ENCODE results near the gene DNAJA3.

DNAJA3 gene

GRCh38 chr16:4489030-4489429 lies 63.4 kb downstream of the DNAJA3 start:
- peaks cover 7% of the 10 kb centered on the region for H3K36me3 ChIP-seq
- TF ChIP-seq CTCF (IDR thresholded peaks at IDR 0.05; ENCODE audit: low read depth, low read length) = no peak
- H3K4me1 ChIP-seq = no peaks in the 10 kb centered on the region
- no peaks in the 10 kb centered on the region for H3K27me3 ChIP-seq
- DNase-seq = no peak
- H3K9me3 ChIP-seq = no peaks in the 10 kb centered on the region
- H3K4me3 ChIP-seq (ENCODE audit: low read depth, low read length) = no peak overlapping the region

GRCh38 chr16:4491898-4492297 lies 66.2 kb downstream of the DNAJA3 start:
- Histone ChIP-seq H3K4me1 (no peaks in the 10 kb centered on the region), H3K36me3 (no peaks in the 10 kb centered on the region; the same call in 1 of the 2 replicates), H3K27me3 (no peaks in the 10 kb centered on the region), H3K4me3 (ENCODE audit: low read depth, low read length) (no peak overlapping the region), H3K9me3 (no peaks in the 10 kb centered on the region)
- no peak for TF ChIP-seq CTCF (IDR thresholded peaks at IDR 0.05; ENCODE audit: low read depth, low read length)
- DNase-seq = no peak

GRCh38 chr16:4494746-4495490 lies 69.2 kb downstream of the DNAJA3 start:
- Histone ChIP-seq H3K9me3 (no peaks in the 10 kb centered on the region), H3K36me3 (no peaks in the 10 kb centered on the region), H3K27me3 (no peaks in the 10 kb centered on the region), H3K4me3 (ENCODE audit: low read depth, low read length) (no peak overlapping the region), H3K4me1 (no peaks in the 10 kb centered on the region)
- no peak for TF ChIP-seq CTCF (IDR thresholded peaks at IDR 0.05; ENCODE audit: low read depth, low read length)
- DNase-seq = no peak

- Histone ChIP-seq H3K4me3 (ENCODE audit: low read depth, low read length) (no peak overlapping the region), H3K4me1 (no peaks in the 10 kb centered on the region), H3K27me3 (no peaks in the 10 kb centered on the region), H3K9me3 (no peaks in the 10 kb centered on the region), H3K36me3 (no peaks in the 10 kb centered on the region)
- no peak for DNase-seq
- no peak for TF ChIP-seq CTCF (IDR thresholded peaks at IDR 0.05; ENCODE audit: low read depth, low read length)
Observed at GRCh38 chr16:4495766-4496165, 70.1 kb downstream of the DNAJA3 start.

- no peaks in the 10 kb centered on the region for H3K9me3 ChIP-seq
- DNase-seq = no peak
- H3K27me3 ChIP-seq = no peaks in the 10 kb centered on the region
- no peak for TF ChIP-seq CTCF (IDR thresholded peaks at IDR 0.05; ENCODE audit: low read depth, low read length)
- no peaks in the 10 kb centered on the region for H3K36me3 ChIP-seq
- H3K4me3 ChIP-seq (ENCODE audit: low read depth, low read length) = no peak overlapping the region
- no peaks in the 10 kb centered on the region for H3K4me1 ChIP-seq
Observed at GRCh38 chr16:4496305-4496704, 70.6 kb downstream of the DNAJA3 start.

GRCh38 chr16:4498546-4499195 lies 73.0 kb downstream of the DNAJA3 start:
- H3K4me1 ChIP-seq = no peaks in the 10 kb centered on the region

More at GRCh38 chr16:4498546-4499195, 73.0 kb downstream of the DNAJA3 start:
- TF ChIP-seq CTCF (IDR thresholded peaks at IDR 0.05; ENCODE audit: low read depth, low read length) = no peak
- Histone ChIP-seq H3K9me3 (no peaks in the 10 kb centered on the region), H3K36me3 (no peaks in the 10 kb centered on the region), H3K4me3 (ENCODE audit: low read depth, low read length) (no peak overlapping the region), H3K27me3 (no peaks in the 10 kb centered on the region)
- DNase-seq = no peak

Data from BE2C (cell line).